H9 (cell line): Measurements from ENCODE around the gene DDX47. TPM values are rescaled to one million over a fixed set of nuclear protein-coding genes. Genes with fewer than 3 reads are reported as not detected.
"Not testable (repeated sequence)": the region's sequence is repeated elsewhere in the genome, so short reads cannot be mapped to it uniquely, and the experiment has no call there.

Experiments
- DNase-seq: peaks from one replicate; pipeline ENCODE4 v3.0.0-alpha.2; 2017
- H2AFZ ChIP-seq: one replicate; pipeline ENCODE4 v1.6.1; 2013; ENCODE audit warnings: mild to moderate bottlenecking, low read length, control low read depth, moderate library complexity
- H2AK5ac ChIP-seq: 2 replicates; pipeline ENCODE4 v1.6.1; 2013; ENCODE audit warnings: low read length, control low read depth, mixed read lengths; ENCODE audit not compliant: insufficient read length
- H2BK120ac ChIP-seq: one replicate; pipeline ENCODE4 v1.6.1; 2013; ENCODE audit warnings: low read depth, mild to moderate bottlenecking, low read length, control low read depth, inconsistent platforms; ENCODE audit not compliant: poor library complexity, severe bottlenecking
- H2BK12ac ChIP-seq: 2 replicates; pipeline ENCODE4 v1.6.1; 2013; ENCODE audit warnings: low read length, control low read depth, mixed read lengths, low read depth; ENCODE audit not compliant: insufficient read length
- H2BK15ac ChIP-seq: 2 replicates; pipeline ENCODE4 v1.6.1; 2013; ENCODE audit warnings: low read depth, low read length, control low read depth
- H2BK20ac ChIP-seq: one replicate; pipeline ENCODE4 v1.6.1; 2013; ENCODE audit warnings: low read depth, mild to moderate bottlenecking, low read length, control low read depth, inconsistent platforms; ENCODE audit not compliant: poor library complexity, severe bottlenecking
- H2BK5ac ChIP-seq: 2 replicates; pipeline ENCODE4 v1.6.1; 2013; ENCODE audit warnings: low read length, control low read depth, mixed read lengths; ENCODE audit not compliant: insufficient read length
- H3K14ac ChIP-seq: 2 replicates; pipeline ENCODE4 v1.6.1; 2013; ENCODE audit warnings: low read length, control low read depth; ENCODE audit not compliant: insufficient read depth
- H3K18ac ChIP-seq: 2 replicates; pipeline ENCODE4 v1.6.1; 2013; ENCODE audit warnings: low read depth, mild to moderate bottlenecking, mixed read lengths, low read length, control low read depth; ENCODE audit not compliant: insufficient read length
- H3K23ac ChIP-seq: 2 replicates; pipeline ENCODE4 v1.6.1; 2013; ENCODE audit warnings: low read length, control low read depth, mixed read lengths, low read depth; ENCODE audit not compliant: insufficient read length
- H3K23me2 ChIP-seq: 2 replicates; pipeline ENCODE4 v1.6.1; 2013; ENCODE audit warnings: low read depth, mild to moderate bottlenecking, mixed read lengths, low read length, control low read depth; ENCODE audit not compliant: insufficient read length, poor library complexity, severe bottlenecking
- H3K27ac ChIP-seq: 2 replicates; pipeline ENCODE4 v1.5.1; 2013; ENCODE audit warnings: low read length, control low read depth, mixed read lengths, low read depth; ENCODE audit not compliant: insufficient read length
- H3K27me3 ChIP-seq: 2 replicates; pipeline ENCODE4 v1.6.1; 2013; ENCODE audit warnings: low read length, control low read depth, inconsistent platforms; ENCODE audit not compliant: insufficient read depth
- H3K4ac ChIP-seq: 2 replicates; pipeline ENCODE4 v1.6.1; 2013; ENCODE audit warnings: low read depth, mild to moderate bottlenecking, control low read depth, inconsistent platforms, low read length, moderate library complexity
- H3K4me1 ChIP-seq: 2 replicates; pipeline ENCODE4 v1.6.1; 2013; ENCODE audit warnings: low read length, control low read depth, inconsistent platforms; ENCODE audit not compliant: insufficient read depth
- H3K4me2 ChIP-seq: 2 replicates; pipeline ENCODE4 v1.6.1; 2013; ENCODE audit warnings: low read length, control low read depth, mixed read lengths; ENCODE audit not compliant: insufficient read length, insufficient read depth
- H3K56ac ChIP-seq: 2 replicates; pipeline ENCODE4 v1.6.1; 2013; ENCODE audit warnings: low read depth, mild to moderate bottlenecking, mixed read lengths, low read length, control low read depth; ENCODE audit not compliant: insufficient read length
- H3K79me1 ChIP-seq: 2 replicates; pipeline ENCODE4 v1.6.1; 2013; ENCODE audit warnings: low read depth, mild to moderate bottlenecking, moderate library complexity, low read length, control low read depth, inconsistent platforms; ENCODE audit not compliant: insufficient read depth, poor library complexity, severe bottlenecking
- H3K79me2 ChIP-seq: 2 replicates; pipeline ENCODE4 v1.6.1; 2013; ENCODE audit warnings: low read length, control low read depth, inconsistent platforms; ENCODE audit not compliant: insufficient read depth
- H3K9ac ChIP-seq: 2 replicates; pipeline ENCODE4 v1.6.1; 2013; ENCODE audit warnings: low read length, control low read depth, mixed read lengths; ENCODE audit not compliant: insufficient read length; ENCODE audit errors: extremely low read depth
- H3K9me3 ChIP-seq: one replicate; pipeline ENCODE4 v1.6.1; 2013; ENCODE audit warnings: low read depth, low read length, inconsistent platforms; ENCODE audit not compliant: control insufficient read depth
- H3T11ph ChIP-seq: one replicate; pipeline ENCODE4 v1.6.1; 2013; ENCODE audit warnings: mild to moderate bottlenecking, low read length, control low read depth, inconsistent platforms
- H4K20me1 ChIP-seq: one replicate; pipeline ENCODE4 v1.6.1; 2013; ENCODE audit not compliant: control insufficient read depth, insufficient read length, insufficient read depth
- H4K5ac ChIP-seq: 2 replicates; pipeline ENCODE4 v1.6.1; 2013; ENCODE audit warnings: low read depth, mild to moderate bottlenecking, mixed read lengths, low read length, control low read depth; ENCODE audit not compliant: insufficient read length
- H4K8ac ChIP-seq: replicated peaks from 2 replicates; pipeline ENCODE4 v1.6.1; 2013; ENCODE audit warnings: low read length, control low read depth, mixed read lengths, low read depth; ENCODE audit not compliant: insufficient read length
- H4K91ac ChIP-seq: 2 replicates; pipeline ENCODE4 v1.6.1; 2013; ENCODE audit warnings: low read depth, mild to moderate bottlenecking, moderate library complexity, mixed read lengths, low read length, control low read depth; ENCODE audit not compliant: insufficient read length
- H3K27ac Mint-ChIP-seq, 3 experiments: 2 replicates in 2 of 3; 3 replicates in 1 of 3; pipeline ENCODE4 v1.8.0; 2020 to 2021; ENCODE audit warnings: mixed read lengths in 3 of 3, mild to moderate bottlenecking in 1 of 3, moderate library complexity in 1 of 3
- H3K27me3 Mint-ChIP-seq: 2 replicates; pipeline ENCODE4 v1.8.0; 2021; ENCODE audit warnings: low read depth, mild to moderate bottlenecking, moderate library complexity, mixed read lengths
- H3K36me3 Mint-ChIP-seq, 3 experiments: 2 replicates in 2 of 3; 3 replicates in 1 of 3; pipeline ENCODE4 v1.8.0; 2020 to 2021; ENCODE audit warnings: low read depth in 3 of 3, mixed read lengths in 3 of 3; ENCODE audit not compliant: insufficient read depth in 1 of 3
- H3K4me1 Mint-ChIP-seq, 2 experiments: 2 replicates each; pipeline ENCODE4 v1.8.0; 2020; ENCODE audit warnings: mixed read lengths in 2 of 2
- H3K4me3 Mint-ChIP-seq, 2 experiments: 2 replicates in 1 of 2; 3 replicates in 1 of 2; pipeline ENCODE4 v1.8.0; 2020 to 2021; ENCODE audit warnings: mild to moderate bottlenecking in 2 of 2, mixed read lengths in 2 of 2, moderate library complexity in 1 of 2
- H3K9me3 Mint-ChIP-seq, 2 experiments: 2 replicates in 1 of 2; 3 replicates in 1 of 2; pipeline ENCODE4 v1.8.0; 2020; ENCODE audit warnings: mild to moderate bottlenecking in 2 of 2, mixed read lengths in 2 of 2, moderate library complexity in 1 of 2
- CTCF ChIP-seq: fragments of 200-600 bp; sonication (generic); conservative IDR thresholded peaks from 3 replicates; pipeline ENCODE4 v1.8.0; 2021; ENCODE audit warnings: antibody characterized with exemption, mild to moderate bottlenecking
- WGBS: extraction: QIAGEN DNeasy Blood & Tissue Kit; methylation state at CpG from one replicate; pipeline ENCODE4 v1.1.7; 2013; ENCODE audit warnings: missing lambda C conversion rate, low lambda C conversion rate, mixed read lengths; ENCODE audit not compliant: insufficient read length; ENCODE audit errors: extremely low coverage; 5-methylcytosine and 5-hydroxymethylcytosine counted together
- total RNA-seq: library from RNA; stranded (reverse); gene quantifications from 2 replicates; pipeline ENCODE4 v1.2.1, GENCODE V29; 2021

DDX47 gene
- total RNA-seq, 1 experiment from 2014 or later: 78.2 TPM

GRCh38 chr12:12800406-12801180 is 12.6 kb upstream of the DDX47 start:
- Histone ChIP-seq H2BK12ac (no peak overlapping the region), H3K23ac (no peak overlapping the region), H3T11ph (no peak overlapping the region), H4K20me1 (no peaks in the 10 kb centered on the region), H3K56ac (no peak overlapping the region), H4K5ac (no peak overlapping the region), H3K27me3 (no peaks in the 10 kb centered on the region), H2BK120ac (no peak overlapping the region), H2BK15ac (no peak overlapping the region), H3K18ac (no peak overlapping the region), H2AFZ (no peak overlapping the region), H3K9ac (no peak overlapping the region), H3K4me1 (no peaks in the 10 kb centered on the region), H2AK5ac (no peak overlapping the region), H3K79me1 (no peaks in the 10 kb centered on the region), H3K23me2 (no peaks in the 10 kb centered on the region), H3K79me2 (no peaks in the 10 kb centered on the region), H2BK20ac (no peak overlapping the region), H2BK5ac (no peak overlapping the region), H3K4ac (no peak overlapping the region), H4K91ac (no peak overlapping the region), H3K9me3 (no peaks in the 10 kb centered on the region), H4K8ac (no peak overlapping the region), H3K14ac (no peak overlapping the region), H3K4me2 (no peak overlapping the region), H3K27ac (no peak overlapping the region)
- Mint-ChIP-seq H3K27me3 (peaks cover 5% of the 10 kb centered on the region), H3K9me3 (no peaks in the 10 kb centered on the region), H3K27ac (no peak overlapping the region; a peak in 1 of 7 replicates), H3K4me1 (peaks cover 7 to 8% of the 10 kb centered on the region in 2 experiments), H3K4me3 (no peak overlapping the region), H3K36me3 (no peaks in the 10 kb centered on the region; a peak in 2 of 7 replicates)
- no peak for DNase-seq
- WGBS: no CpG with 5 or more reads among the region's 9 CpGs
- no peak for TF ChIP-seq CTCF

DNA sequence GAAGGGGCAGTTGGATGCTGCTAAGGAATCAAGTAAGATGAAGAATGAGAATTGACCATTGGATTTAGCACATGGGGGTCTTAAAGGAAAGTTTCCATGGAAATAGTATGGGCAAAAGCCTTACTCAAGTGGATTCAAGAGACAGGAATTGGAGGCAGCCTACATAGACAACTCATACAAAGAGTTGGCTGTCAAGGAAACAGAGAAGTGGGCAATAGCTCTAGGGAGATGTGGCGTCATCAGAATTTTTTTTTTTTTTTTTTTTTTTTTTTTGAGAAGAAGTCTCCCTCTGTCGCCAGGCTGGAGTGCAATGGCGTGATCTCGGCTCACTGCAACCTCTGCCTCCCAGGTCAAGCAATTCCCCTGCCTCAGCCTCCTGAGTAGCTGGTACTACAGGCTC is 11.5 kb upstream of the DDX47 start:
- H3K23me2 ChIP-seq, DNase-seq, H2AFZ ChIP-seq, H3K9me3 ChIP-seq, H3K18ac ChIP-seq, H4K8ac ChIP-seq, H2BK120ac ChIP-seq, H3K36me3 Mint-ChIP-seq, H2BK12ac ChIP-seq, H3K14ac ChIP-seq, H3K4me2 ChIP-seq, H3K9ac ChIP-seq, H3K56ac ChIP-seq, H2BK20ac ChIP-seq, H4K5ac ChIP-seq, H2BK15ac ChIP-seq, H3K23ac ChIP-seq, H3K79me2 ChIP-seq, H2BK5ac ChIP-seq, H3K27me3 Mint-ChIP-seq, H3K27ac Mint-ChIP-seq, H2AK5ac ChIP-seq, H3K27ac ChIP-seq, H3K9me3 Mint-ChIP-seq, H3K4me1 Mint-ChIP-seq, H3K4me3 Mint-ChIP-seq, H3K4ac ChIP-seq, H4K20me1 ChIP-seq, H4K91ac ChIP-seq, H3K79me1 ChIP-seq, H3T11ph ChIP-seq, H3K4me1 ChIP-seq, H3K27me3 ChIP-seq: not testable (repeated sequence)
- WGBS: no CpG with 5 or more reads among the region's 4 CpGs
